HEK293T (cell line): ENCODE measurements around the gene PELI2.

Source experiments
- CTCF ChIA-PET: fragments of 350-600 bp; formaldehyde crosslinking; extraction: SDS; loops from one replicate; lab custom pipeline; 2021; ENCODE audit warnings: antibody characterized with exemption, inconsistent platforms; lab: Yijun Ruan, JAX
- POLR2A ChIA-PET: fragments of 350-600 bp; formaldehyde crosslinking; extraction: SDS; loops from one replicate; lab custom pipeline; 2020; ENCODE audit warnings: antibody characterized with exemption, inconsistent platforms; lab: Yijun Ruan, JAX
- DNase-seq: peaks from one replicate; pipeline ENCODE4 v3.0.0; 2012; ENCODE audit warnings: mixed read lengths; ENCODE audit errors: extremely low spot score
- ARNT ChIP-seq: fragments of 450-650 bp; IDR thresholded peaks from 2 replicates; pipeline ENCODE4 v1.6.1; 2017; ENCODE audit warnings: mild to moderate bottlenecking
- BHLHE40 ChIP-seq: fragments of 450-650 bp; IDR thresholded peaks from 2 replicates; pipeline ENCODE4 v1.6.1; 2016; ENCODE audit warnings: mild to moderate bottlenecking, moderate library complexity, borderline replicate concordance
- CTBP1 ChIP-seq: fragments of 450-650 bp; IDR thresholded peaks from 2 replicates; pipeline ENCODE4 v1.6.1; 2016; ENCODE audit warnings: borderline replicate concordance
- ELF4 ChIP-seq: fragments of 450-650 bp; IDR thresholded peaks from 2 replicates; pipeline ENCODE4 v1.6.1; 2017; ENCODE audit warnings: antibody characterized with exemption
- FOXA1 ChIP-seq: fragments of 450-650 bp; IDR thresholded peaks from 2 replicates; pipeline ENCODE4 v1.6.1; 2016; ENCODE audit warnings: mild to moderate bottlenecking
- FOXK2 ChIP-seq: fragments of 450-650 bp; IDR thresholded peaks from 2 replicates; pipeline ENCODE4 v1.6.1; 2016; ENCODE audit warnings: mild to moderate bottlenecking
- FOXM1 ChIP-seq: fragments of 450-650 bp; IDR thresholded peaks from 2 replicates; pipeline ENCODE4 v1.6.1; 2017; ENCODE audit warnings: mild to moderate bottlenecking, borderline replicate concordance
- HDGF ChIP-seq: fragments of 450-650 bp; IDR thresholded peaks from 2 replicates; pipeline ENCODE4 v1.6.1; 2017; ENCODE audit warnings: antibody characterized with exemption, borderline replicate concordance
- L3MBTL2 ChIP-seq: fragments of 450-650 bp; conservative IDR thresholded peaks from 2 replicates; pipeline ENCODE4 v1.6.1; 2016; ENCODE audit warnings: mild to moderate bottlenecking
- LEF1 ChIP-seq: fragments of 450-650 bp; IDR thresholded peaks from 2 replicates; pipeline ENCODE4 v1.6.1; 2017; ENCODE audit warnings: mild to moderate bottlenecking, borderline replicate concordance
- NFRKB ChIP-seq: fragments of 450-650 bp; IDR thresholded peaks from 2 replicates; pipeline ENCODE4 v1.6.1; 2016; ENCODE audit warnings: mild to moderate bottlenecking, moderate library complexity
- PKNOX1 ChIP-seq: fragments of 450-650 bp; IDR thresholded peaks from 2 replicates; pipeline ENCODE4 v1.6.1; 2016
- SP1 ChIP-seq: fragments of 450-650 bp; IDR thresholded peaks from 2 replicates; pipeline ENCODE4 v1.6.1; 2017
- SUZ12 ChIP-seq: fragments of 450-650 bp; IDR thresholded peaks from 2 replicates; pipeline ENCODE4 v1.6.1; 2016; ENCODE audit warnings: mild to moderate bottlenecking
- TARDBP ChIP-seq: fragments of 450-650 bp; IDR thresholded peaks from 2 replicates; pipeline ENCODE4 v1.6.1; 2016
- ZNF384 ChIP-seq: fragments of 450-650 bp; IDR thresholded peaks from 2 replicates; pipeline ENCODE4 v1.6.1; 2016

Gene PELI2

GRCh38 chr14:56137453-56137807 lies 19.2 kb downstream of the PELI2 start:
- TF ChIP-seq L3MBTL2, result no peak
- TF ChIP-seq FOXA1, result no peak
- no peak for TF ChIP-seq ARNT
- no peak for TF ChIP-seq CTBP1
- no peak for TF ChIP-seq SP1
- no peak for TF ChIP-seq HDGF
- TF ChIP-seq FOXK2, result no peak
- TF ChIP-seq BHLHE40, result no peak
- no peak for TF ChIP-seq PKNOX1
- TF ChIP-seq ELF4, result no peak
- no peak for TF ChIP-seq FOXM1
- TF ChIP-seq ZNF384, result no peak
- no peak for TF ChIP-seq NFRKB
- no peak for TF ChIP-seq SUZ12
- TF ChIP-seq LEF1, result no peak
- TF ChIP-seq TARDBP, result no peak
- no peak for DNase-seq
- ChIA-PET CTCF (no interaction called here), POLR2A (no interaction called here)

- no peak for DNase-seq
- POLR2A ChIA-PET, result no interaction called here
- TF ChIP-seq SP1 (no peak), ZNF384 (no peak), FOXA1 (no peak), FOXM1 (no peak), SUZ12 (no peak), HDGF (no peak), ARNT (no peak), L3MBTL2 (no peak)
- CTCF ChIA-PET, result no interaction called here
These were observed 19.6 kb downstream of the PELI2 start for GRCh38 chr14:56137849-56138248.

GRCh38 chr14:56138928-56139327 lies 20.7 kb downstream of the PELI2 start:
- CTCF ChIA-PET, result no interaction called here
- no peak for DNase-seq
- POLR2A ChIA-PET, result no interaction called here
- TF ChIP-seq LEF1 (no peak), BHLHE40 (no peak), SP1 (no peak), FOXM1 (no peak), ZNF384 (no peak), FOXA1 (no peak), TARDBP (no peak), L3MBTL2 (no peak), ARNT (no peak), CTBP1 (no peak), FOXK2 (no peak), PKNOX1 (no peak), ELF4 (no peak), NFRKB (no peak), HDGF (no peak), SUZ12 (no peak)

- ChIA-PET POLR2A (no interaction called here), CTCF (no interaction called here)
- no peak for DNase-seq
- TF ChIP-seq TARDBP (no peak), ZNF384 (no peak), PKNOX1 (no peak), NFRKB (no peak), SP1 (no peak), ELF4 (no peak), FOXA1 (no peak), HDGF (no peak), LEF1 (no peak), FOXM1 (no peak), L3MBTL2 (no peak), SUZ12 (no peak), FOXK2 (no peak), ARNT (no peak), BHLHE40 (no peak), CTBP1 (no peak)
These were observed 24.1 kb downstream of the PELI2 start for GRCh38 chr14:56142314-56142713.

- CTCF ChIA-PET, result no interaction called here
- POLR2A ChIA-PET, result no interaction called here
- no peak for DNase-seq
- TF ChIP-seq L3MBTL2 (no peak), SP1 (no peak), PKNOX1 (no peak), FOXK2 (no peak), FOXA1 (no peak), ZNF384 (no peak), ELF4 (no peak), NFRKB (no peak), SUZ12 (no peak), LEF1 (no peak), BHLHE40 (no peak), ARNT (no peak), HDGF (no peak), FOXM1 (no peak), CTBP1 (no peak)
These were observed 24.8 kb downstream of the PELI2 start for GRCh38 chr14:56143025-56143424.

- ChIA-PET POLR2A (no interaction called here), CTCF (no interaction called here)
- TF ChIP-seq ARNT (no peak), ZNF384 (no peak), TARDBP (no peak), SUZ12 (no peak), PKNOX1 (no peak), FOXA1 (no peak), LEF1 (no peak), FOXK2 (no peak), SP1 (no peak), HDGF (no peak), L3MBTL2 (no peak), NFRKB (no peak), FOXM1 (no peak), ELF4 (no peak), BHLHE40 (no peak)
- no peak for DNase-seq
These were observed 26.0 kb downstream of the PELI2 start for GRCh38 chr14:56144176-56144575.
